ENCODE measurements around the gene CRLF1.

CRLF1 gene

GRCh38 chr19:18617562-18617961 is 11.0 kb upstream of the CRLF1 start:
- Histone ChIP-seq H3K4me1 (ENCODE audit: control insufficient read depth, insufficient read depth, low read length) (no peaks in the 10 kb centered on the region), H3K9me3 (ENCODE audit: control insufficient read depth, insufficient read depth, low read depth, low read length) (no peaks in the 10 kb centered on the region), H3K36me3 (ENCODE audit: control insufficient read depth in 2 of 2, insufficient read depth in 1 of 2, low read length in 2 of 2) (no peaks in the 10 kb centered on the region), H3K4me3 (ENCODE audit: low read depth, low read length) (no peak overlapping the region), H3K27ac (ENCODE audit: extremely low read depth, low read depth, low read length) (no peak overlapping the region)
- TF ChIP-seq ZFP41 (tag by site-specific recombination; IDR thresholded peaks at IDR 0.05; ENCODE audit: borderline replicate concordance) (no peak), ZNF76 (tag by site-specific recombination; IDR thresholded peaks at IDR 0.05; ENCODE audit: borderline replicate concordance, low read depth) (peak; percentile 80)
- POLR2A ChIA-PET = no interaction called here
- CTCF ChIA-PET = no interaction called here

GRCh38 chr19:18616023-18616422 is 9.4 kb upstream of the CRLF1 start:
- H3K9me3 ChIP-seq (ENCODE audit: control insufficient read depth, insufficient read depth, low read depth, low read length) = no peaks in the 10 kb centered on the region
- TF ChIP-seq ZNF560 (tag by site-specific recombination; IDR thresholded peaks at IDR 0.05; ENCODE audit: borderline replicate concordance) (no peak), ZNF138 (tag by site-specific recombination; IDR thresholded peaks at IDR 0.05; ENCODE audit: borderline replicate concordance) (no peak), ZNF16 (tag by site-specific recombination; IDR thresholded peaks at IDR 0.05; ENCODE audit: low read depth) (no peak), ZNF140 (tag by site-specific recombination; IDR thresholded peaks at IDR 0.05) (no peak), ZBTB21 (tag by site-specific recombination; IDR thresholded peaks at IDR 0.05) (no peak), ZNF350 (tag by site-specific recombination; IDR thresholded peaks at IDR 0.05) (no peak), GLI2 (tag by site-specific recombination; IDR thresholded peaks at IDR 0.05; ENCODE audit: borderline replicate concordance, low read depth) (no peak)
- H3K27ac ChIP-seq (ENCODE audit: extremely low read depth, low read depth, low read length) = no peak overlapping the region
- H3K4me3 ChIP-seq (ENCODE audit: low read depth, low read length) = no peak overlapping the region
- CTCF ChIA-PET = interaction anchor here (0.5 kb wide), 1 partner anchor 912 kb away, joined by 3 read pairs; no protein-coding TSS in a partner anchor
- H3K4me1 ChIP-seq (ENCODE audit: control insufficient read depth, insufficient read depth, low read length) = peaks cover 4% of the 10 kb centered on the region
- POLR2A ChIA-PET = interaction anchor here (0.5 kb wide), 1 partner anchor 220 kb away, joined by 4 read pairs; no protein-coding TSS in a partner anchor
- no peaks in the 10 kb centered on the region for H3K36me3 ChIP-seq (ENCODE audit: control insufficient read depth in 2 of 2, insufficient read depth in 1 of 2, low read length in 2 of 2)

- ChIA-PET CTCF (no interaction called here), POLR2A (interaction anchor here (1.6 to 1.9 kb wide), 2 partner anchors 7 to 24 kb away, joined by 3 to 5 read pairs; no protein-coding TSS in a partner anchor)
- no peak overlapping the region for H3K27ac ChIP-seq (ENCODE audit: extremely low read depth, low read depth, low read length)
- TF ChIP-seq GLIS1 (tag by site-specific recombination; IDR thresholded peaks at IDR 0.05) (no peak), ZNF140 (tag by site-specific recombination; IDR thresholded peaks at IDR 0.05) (no peak), ZNF529 (tag by site-specific recombination; IDR thresholded peaks at IDR 0.05; ENCODE audit: insufficient replicate concordance) (no peak), SETDB1 (IDR thresholded peaks at IDR 0.05; ENCODE audit: insufficient read length, low read length) (no peak), ZNF398 (tag by site-specific recombination; IDR thresholded peaks at IDR 0.05) (peak; percentile 51; the same call in 1 of the 2 replicates), ZBTB6 (tag by site-specific recombination; IDR thresholded peaks at IDR 0.05) (peak; percentile 18; the same call in 1 of the 2 replicates), TRIM28 (IDR thresholded peaks at IDR 0.05; ENCODE audit: borderline replicate concordance, low read length) (no peak), ZNF239 (tag by site-specific recombination; IDR thresholded peaks at IDR 0.05) (no peak), ZNF791 (tag by site-specific recombination; IDR thresholded peaks at IDR 0.05) (no peak), ZNF202 (tag by site-specific recombination; IDR thresholded peaks at IDR 0.05; ENCODE audit: borderline replicate concordance) (no peak)
- no peaks in the 10 kb centered on the region for H3K9me3 ChIP-seq (ENCODE audit: control insufficient read depth, insufficient read depth, low read depth, low read length)
- H3K36me3 ChIP-seq (ENCODE audit: control insufficient read depth in 2 of 2, insufficient read depth in 1 of 2, low read length in 2 of 2) = no peaks in the 10 kb centered on the region
- H3K4me1 ChIP-seq (ENCODE audit: control insufficient read depth, insufficient read depth, low read length) = peaks cover 4% of the 10 kb centered on the region
- H3K4me3 ChIP-seq (ENCODE audit: low read depth, low read length) = no peak overlapping the region
These were observed 7.1 kb upstream of the CRLF1 start for GRCh38 chr19:18613589-18614234.
